Esophagus muscularis mucosa (tissue), 4 donors: ENCODE results near the gene MINDY1.

Source experiments
- CTCF ChIP-seq, 3 experiments: fragments of 200-600 bp in 2 of 3; fragments of 450-650 bp in 1 of 3; sonication (generic) in 2 of 3; IDR thresholded peaks; one replicate each; pipeline ENCODE4 v1.5.1; 2017 to 2019; ENCODE audit warnings: antibody characterized with exemption in 3 of 3, mild to moderate bottlenecking in 2 of 3, moderate library complexity in 1 of 3
- EP300 ChIP-seq: sonication (generic); formaldehyde crosslinking; IDR thresholded peaks from one replicate; pipeline ENCODE4 v1.6.1; 2017; ENCODE audit warnings: antibody characterized with exemption
- POLR2A ChIP-seq: fragments of 450-650 bp; IDR thresholded peaks from one replicate; pipeline ENCODE4 v1.6.1; 2017; ENCODE audit warnings: antibody characterized with exemption, moderate library complexity, mild to moderate bottlenecking, low read depth
- POLR2AphosphoS5 ChIP-seq, 2 donors: sonication (generic); formaldehyde crosslinking; IDR thresholded peaks; one replicate each; pipeline ENCODE4 v1.6.1; 2017; ENCODE audit warnings: antibody characterized with exemption in 2 of 2

- no peak for TF ChIP-seq POLR2AphosphoS5 (IDR thresholded peaks at IDR 0.05)
- no peak for TF ChIP-seq CTCF (IDR thresholded peaks at IDR 0.05)
- no peak for TF ChIP-seq POLR2A
- no peak for TF ChIP-seq EP300
Measured at GRCh38 chr1:151043163-151043562, 36.5 kb upstream of the MINDY1 start.
